ENCODE results near the gene SHISA6. TPM values are rescaled to one million over a fixed set of nuclear protein-coding genes. Genes with fewer than 3 reads are reported as not detected.

The SHISA6 gene
- total and polyA plus RNA-seq, 5 donors from 2014 or later, result not detected

DNA sequence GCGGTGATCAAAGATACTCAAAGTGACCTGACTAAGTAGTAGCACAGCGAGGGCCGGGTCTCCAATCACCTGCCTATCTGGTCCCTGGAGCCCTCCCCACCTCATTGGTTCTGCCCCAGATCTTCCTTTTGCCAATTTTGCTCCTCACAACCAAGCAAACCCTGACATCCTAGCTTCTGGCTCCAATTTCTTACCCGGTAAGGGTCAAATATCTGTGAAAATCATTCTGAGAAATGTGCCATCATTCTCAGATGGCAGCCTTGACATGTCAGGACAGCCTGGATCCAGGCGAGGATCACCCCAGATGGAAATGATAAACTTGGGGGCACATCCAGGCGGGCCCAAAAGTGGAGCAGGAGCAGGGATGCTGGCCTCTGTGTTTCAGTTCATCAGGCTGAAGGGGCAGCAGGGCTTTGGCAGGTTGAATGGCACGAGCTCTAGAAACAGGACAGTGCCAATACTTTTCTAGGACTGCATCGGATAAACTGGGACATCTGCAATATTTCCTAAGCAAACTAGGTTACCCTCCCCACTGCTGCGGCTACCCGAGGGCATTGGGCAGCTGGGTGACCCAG lies 83.9 kb downstream of the SHISA6 start:
- no peaks in the 10 kb centered on the region for H3K36me3 ChIP-seq (ENCODE audit: control insufficient read depth, insufficient read depth, low read length)
- no peaks in the 10 kb centered on the region for H3K4me1 ChIP-seq (ENCODE audit: control insufficient read depth, insufficient read depth, low read length, poor library complexity, severe bottlenecking)
- Mint-ChIP-seq H3K9me3 (peaks cover 0 to 7% (median 3%) of the 10 kb centered on the region in 7 donors), H3K27me3 (no peaks in the 10 kb centered on the region), H3K27ac (no peak overlapping the region), H3K4me1 (no peaks in the 10 kb centered on the region), H3K4me3 (no peak overlapping the region), H3K36me3 (no peaks in the 10 kb centered on the region)
- H3K27me3 ChIP-seq (ENCODE audit: control insufficient read depth, insufficient read depth, low read length), result no peaks in the 10 kb centered on the region
- H3K4me3 ChIP-seq (ENCODE audit: low read depth, low read length), result no peak overlapping the region
- H3K9me3 ChIP-seq (ENCODE audit: control insufficient read depth in 2 of 2, low read length in 2 of 2), result no peaks in the 10 kb centered on the region
- DNase-seq, result no peak
- no peak overlapping the region for H3K27ac ChIP-seq (ENCODE audit: insufficient read depth, low read length, poor library complexity, severe bottlenecking)
- ATAC-seq (ENCODE audit: low read depth in 2 of 2), result no peak

DNA sequence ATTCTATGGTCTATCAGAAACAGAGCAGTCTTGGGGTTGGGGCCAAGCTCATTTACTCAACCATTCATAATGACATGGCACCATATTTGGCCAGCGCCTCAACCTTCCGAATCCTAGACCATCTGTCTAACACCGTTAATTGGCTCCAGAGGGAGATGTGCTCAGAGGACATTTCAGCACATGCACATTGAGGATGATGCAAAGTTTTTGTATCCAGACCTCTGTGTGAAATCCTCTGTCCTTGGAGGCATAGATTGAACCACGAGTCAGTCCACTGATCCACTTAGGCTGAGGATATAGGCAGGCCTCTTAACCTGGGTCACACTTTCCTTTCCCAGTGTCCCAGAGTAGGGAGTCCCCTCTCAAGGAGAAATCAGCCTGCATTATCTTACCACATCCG lies 85.5 kb downstream of the SHISA6 start:
- H3K36me3 Mint-ChIP-seq, result no peaks in the 10 kb centered on the region
- no peaks in the 10 kb centered on the region for H3K4me1 Mint-ChIP-seq
- H3K27me3 ChIP-seq (ENCODE audit: control insufficient read depth, insufficient read depth, low read length), result no peaks in the 10 kb centered on the region
- no peak for DNase-seq
- no peak overlapping the region for H3K4me3 ChIP-seq (ENCODE audit: low read depth, low read length)
- no peaks in the 10 kb centered on the region for H3K27me3 Mint-ChIP-seq
- no peaks in the 10 kb centered on the region for H3K36me3 ChIP-seq (ENCODE audit: control insufficient read depth, insufficient read depth, low read length)
- H3K4me3 Mint-ChIP-seq, result no peak overlapping the region
- no peaks in the 10 kb centered on the region for H3K9me3 ChIP-seq (ENCODE audit: control insufficient read depth in 2 of 2, low read length in 2 of 2)
- H3K4me1 ChIP-seq (ENCODE audit: control insufficient read depth, insufficient read depth, low read length, poor library complexity, severe bottlenecking), result no peaks in the 10 kb centered on the region
- H3K27ac ChIP-seq (ENCODE audit: insufficient read depth, low read length, poor library complexity, severe bottlenecking), result no peak overlapping the region
- no peak overlapping the region for H3K27ac Mint-ChIP-seq
- ATAC-seq (ENCODE audit: low read depth in 2 of 2), result no peak
- H3K9me3 Mint-ChIP-seq, result peaks cover 0 to 7% (median 3%) of the 10 kb centered on the region in 7 donors

DNA sequence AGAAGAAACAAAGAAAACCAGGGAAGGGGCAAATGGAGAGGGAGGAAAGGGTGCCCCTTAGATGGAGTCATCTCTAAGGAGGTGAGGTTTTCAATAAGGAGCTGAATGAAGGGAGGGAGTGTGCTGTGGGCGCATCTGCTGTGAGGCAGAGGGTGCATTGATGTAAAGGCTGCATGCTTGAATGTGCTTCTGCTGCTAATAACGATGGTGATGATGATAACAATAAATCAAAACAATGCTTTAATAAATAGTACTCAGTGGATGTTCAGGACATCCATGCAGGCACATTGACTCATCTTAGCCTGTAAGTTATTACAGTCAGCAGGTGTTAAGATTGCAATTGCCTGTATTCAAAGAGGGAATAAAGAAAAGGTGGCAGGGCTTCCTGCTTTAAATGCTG lies 87.8 kb downstream of the SHISA6 start:
- no peaks in the 10 kb centered on the region for H3K27me3 ChIP-seq (ENCODE audit: control insufficient read depth, insufficient read depth, low read length)
- Mint-ChIP-seq H3K4me1 (no peaks in the 10 kb centered on the region), H3K9me3 (peaks cover 0 to 7% (median 1%) of the 10 kb centered on the region in 7 donors), H3K4me3 (no peak overlapping the region), H3K27me3 (no peaks in the 10 kb centered on the region), H3K36me3 (no peaks in the 10 kb centered on the region), H3K27ac (no peak overlapping the region)
- no peaks in the 10 kb centered on the region for H3K4me1 ChIP-seq (ENCODE audit: control insufficient read depth, insufficient read depth, low read length, poor library complexity, severe bottlenecking)
- no peak overlapping the region for H3K4me3 ChIP-seq (ENCODE audit: low read depth, low read length)
- no peak for ATAC-seq (ENCODE audit: low read depth in 2 of 2)
- no peak overlapping the region for H3K27ac ChIP-seq (ENCODE audit: insufficient read depth, low read length, poor library complexity, severe bottlenecking)
- H3K36me3 ChIP-seq (ENCODE audit: control insufficient read depth, insufficient read depth, low read length), result no peaks in the 10 kb centered on the region
- no peaks in the 10 kb centered on the region for H3K9me3 ChIP-seq (ENCODE audit: control insufficient read depth in 2 of 2, low read length in 2 of 2)
- no peak for DNase-seq

DNA sequence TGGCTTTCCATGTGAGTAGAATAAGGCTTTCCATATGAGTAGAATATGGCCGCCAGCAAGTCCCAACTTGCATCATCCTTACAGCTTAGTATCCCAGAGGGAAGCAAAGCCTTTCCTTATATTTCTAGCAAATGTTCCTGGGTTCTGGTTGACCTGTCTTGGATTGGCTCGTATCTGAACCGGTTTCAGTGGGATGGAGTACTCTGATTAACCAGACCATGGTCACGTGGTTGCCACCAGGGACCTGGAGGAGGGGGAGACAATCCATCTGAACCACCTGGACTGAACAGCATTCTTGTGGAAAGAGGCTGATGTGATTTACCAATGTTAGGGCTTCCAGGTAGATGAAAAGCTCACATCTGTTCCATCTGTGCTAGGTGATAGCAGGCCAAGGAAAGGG lies 89.0 kb downstream of the SHISA6 start:
- Mint-ChIP-seq H3K4me1 (no peaks in the 10 kb centered on the region), H3K9me3 (peaks cover 0 to 8% (median 1%) of the 10 kb centered on the region in 7 donors), H3K27ac (no peak overlapping the region), H3K27me3 (no peaks in the 10 kb centered on the region), H3K36me3 (no peaks in the 10 kb centered on the region), H3K4me3 (no peak overlapping the region)
- Histone ChIP-seq H3K4me3 (ENCODE audit: low read depth, low read length) (no peak overlapping the region), H3K27me3 (ENCODE audit: control insufficient read depth, insufficient read depth, low read length) (no peaks in the 10 kb centered on the region), H3K36me3 (ENCODE audit: control insufficient read depth, insufficient read depth, low read length) (no peaks in the 10 kb centered on the region), H3K27ac (ENCODE audit: insufficient read depth, low read length, poor library complexity, severe bottlenecking) (no peak overlapping the region), H3K4me1 (ENCODE audit: control insufficient read depth, insufficient read depth, low read length, poor library complexity, severe bottlenecking) (no peaks in the 10 kb centered on the region), H3K9me3 (ENCODE audit: control insufficient read depth in 2 of 2, low read length in 2 of 2) (no peaks in the 10 kb centered on the region)
- ATAC-seq (ENCODE audit: low read depth in 2 of 2) (no peak), DNase-seq (no peak)

DNA sequence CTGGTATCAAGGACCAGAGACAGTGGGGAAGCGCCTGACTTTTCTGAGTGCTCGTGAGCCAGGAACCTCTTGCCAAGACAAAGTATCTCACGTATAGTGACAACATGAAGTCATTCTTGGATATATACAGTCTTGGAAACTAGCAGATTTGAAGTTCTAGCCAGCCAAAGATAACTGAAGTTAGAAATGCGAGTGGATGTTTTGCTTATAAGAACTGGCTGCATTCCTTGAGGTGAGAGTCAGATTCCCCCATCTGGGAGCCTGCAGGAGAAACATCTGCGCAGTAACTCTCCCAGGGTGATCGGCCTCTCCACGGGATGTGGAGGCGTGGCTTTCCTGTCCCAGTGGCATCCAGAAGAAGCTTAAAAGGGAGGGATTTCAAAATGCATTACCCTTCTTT lies 89.8 kb downstream of the SHISA6 start:
- Mint-ChIP-seq H3K27ac (no peak overlapping the region), H3K4me1 (no peaks in the 10 kb centered on the region), H3K27me3 (no peaks in the 10 kb centered on the region), H3K4me3 (no peak overlapping the region), H3K9me3 (peaks cover 0 to 8% (median 1%) of the 10 kb centered on the region in 7 donors), H3K36me3 (no peaks in the 10 kb centered on the region)
- DNase-seq (no peak), ATAC-seq (ENCODE audit: low read depth in 2 of 2) (no peak)
- Histone ChIP-seq H3K9me3 (ENCODE audit: control insufficient read depth in 2 of 2, low read length in 2 of 2) (no peaks in the 10 kb centered on the region), H3K4me1 (ENCODE audit: control insufficient read depth, insufficient read depth, low read length, poor library complexity, severe bottlenecking) (no peaks in the 10 kb centered on the region), H3K4me3 (ENCODE audit: low read depth, low read length) (no peak overlapping the region), H3K27ac (ENCODE audit: insufficient read depth, low read length, poor library complexity, severe bottlenecking) (no peak overlapping the region), H3K27me3 (ENCODE audit: control insufficient read depth, insufficient read depth, low read length) (no peaks in the 10 kb centered on the region), H3K36me3 (ENCODE audit: control insufficient read depth, insufficient read depth, low read length) (no peaks in the 10 kb centered on the region)

DNA sequence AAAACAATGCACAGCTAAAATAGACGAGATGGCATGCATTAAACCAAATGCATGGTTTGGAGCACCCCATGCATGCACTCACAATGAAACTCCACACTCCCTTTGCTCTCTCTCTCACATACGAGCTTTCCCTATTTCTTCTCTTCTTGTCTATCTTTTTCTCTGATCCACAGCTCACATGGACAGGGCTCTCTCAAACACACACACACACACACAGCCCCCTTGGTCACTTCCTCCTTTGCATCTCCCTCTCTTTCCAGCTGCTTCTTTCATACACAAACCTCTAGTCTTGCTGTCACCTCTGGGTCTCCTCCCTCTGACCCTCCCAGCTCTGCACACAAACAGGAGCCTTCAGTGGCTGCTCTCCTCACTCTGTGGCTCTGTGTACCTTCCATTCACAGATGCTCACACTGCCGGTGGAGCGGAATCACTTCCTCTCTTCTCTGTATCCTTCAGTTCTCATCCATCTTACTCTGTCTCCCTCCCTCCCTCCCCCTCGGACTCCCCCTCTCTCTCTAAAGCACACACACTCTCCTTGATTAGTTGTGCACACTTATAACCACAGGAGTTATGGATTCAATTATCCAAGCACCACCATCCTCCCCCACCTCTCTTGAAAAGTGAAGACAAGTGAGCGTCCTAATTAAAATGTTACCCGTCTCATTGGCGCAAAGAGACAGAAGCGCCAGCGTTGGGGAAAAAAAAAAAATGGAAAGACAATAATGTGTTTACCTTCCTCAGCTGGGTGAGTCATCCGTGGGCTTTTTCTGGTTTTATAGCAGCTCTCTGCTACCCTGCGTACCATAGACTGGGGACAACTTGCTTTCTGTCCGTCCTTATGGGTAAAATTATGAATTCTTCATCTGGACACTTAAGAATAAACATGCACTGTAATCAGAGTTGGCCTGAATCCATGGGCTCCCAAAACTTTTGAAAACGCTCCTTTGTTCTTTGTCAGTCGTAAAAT lies 90.8 kb downstream of the SHISA6 start:
- no peaks in the 10 kb centered on the region for H3K4me1 Mint-ChIP-seq
- ATAC-seq (ENCODE audit: low read depth in 2 of 2) (no peak), DNase-seq (no peak)
- H3K4me3 Mint-ChIP-seq, result no peak overlapping the region
- no peaks in the 10 kb centered on the region for H3K36me3 ChIP-seq (ENCODE audit: control insufficient read depth, insufficient read depth, low read length)
- no peaks in the 10 kb centered on the region for H3K27me3 Mint-ChIP-seq
- H3K4me1 ChIP-seq (ENCODE audit: control insufficient read depth, insufficient read depth, low read length, poor library complexity, severe bottlenecking), result no peaks in the 10 kb centered on the region
- H3K4me3 ChIP-seq (ENCODE audit: low read depth, low read length), result no peak overlapping the region
- no peak overlapping the region for H3K27ac Mint-ChIP-seq
- H3K9me3 Mint-ChIP-seq, result peaks cover 0 to 8% (median 1%) of the 10 kb centered on the region in 7 donors
- no peaks in the 10 kb centered on the region for H3K27me3 ChIP-seq (ENCODE audit: control insufficient read depth, insufficient read depth, low read length)
- no peak overlapping the region for H3K27ac ChIP-seq (ENCODE audit: insufficient read depth, low read length, poor library complexity, severe bottlenecking)
- no peaks in the 10 kb centered on the region for H3K36me3 Mint-ChIP-seq
- no peaks in the 10 kb centered on the region for H3K9me3 ChIP-seq (ENCODE audit: control insufficient read depth in 2 of 2, low read length in 2 of 2)

DNA sequence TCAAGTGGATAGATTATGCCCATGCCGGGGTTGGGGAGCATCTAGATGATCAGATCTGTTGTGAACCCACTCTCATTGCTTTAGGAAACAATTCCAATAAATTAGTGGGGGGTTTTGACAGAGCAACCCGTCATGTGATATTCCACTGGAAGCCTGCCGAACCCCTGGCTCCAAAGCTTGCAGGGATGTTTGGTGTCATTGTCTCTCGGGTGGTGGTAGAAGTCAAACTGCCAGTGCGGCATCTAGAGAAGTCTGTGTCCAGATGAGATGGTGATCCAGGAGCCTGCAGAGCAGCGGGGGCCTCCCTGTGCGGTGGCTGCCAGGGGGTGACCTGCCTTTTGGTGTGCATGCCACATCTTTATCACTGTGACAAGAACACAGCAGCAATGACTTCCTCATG lies 91.7 kb downstream of the SHISA6 start:
- Histone ChIP-seq H3K27me3 (ENCODE audit: control insufficient read depth, insufficient read depth, low read length) (no peaks in the 10 kb centered on the region), H3K4me3 (ENCODE audit: low read depth, low read length) (no peak overlapping the region), H3K27ac (ENCODE audit: insufficient read depth, low read length, poor library complexity, severe bottlenecking) (no peak overlapping the region), H3K4me1 (ENCODE audit: control insufficient read depth, insufficient read depth, low read length, poor library complexity, severe bottlenecking) (no peaks in the 10 kb centered on the region), H3K36me3 (ENCODE audit: control insufficient read depth, insufficient read depth, low read length) (no peaks in the 10 kb centered on the region), H3K9me3 (ENCODE audit: control insufficient read depth in 2 of 2, low read length in 2 of 2) (no peaks in the 10 kb centered on the region)
- H3K27me3 Mint-ChIP-seq, result no peaks in the 10 kb centered on the region
- H3K36me3 Mint-ChIP-seq, result no peaks in the 10 kb centered on the region
- H3K9me3 Mint-ChIP-seq, result peaks cover 0 to 8% (median 0%) of the 10 kb centered on the region in 7 donors
- H3K4me1 Mint-ChIP-seq, result no peaks in the 10 kb centered on the region
- DNase-seq, result no peak
- H3K27ac Mint-ChIP-seq, result no peak overlapping the region
- no peak for ATAC-seq (ENCODE audit: low read depth in 2 of 2)
- H3K4me3 Mint-ChIP-seq, result no peak overlapping the region
